Measurements from ENCODE around the gene SIRPG.
A peak's percentile ranks its signal among the peaks of the same experiment; 100 is the strongest.

The SIRPG gene

DNA sequence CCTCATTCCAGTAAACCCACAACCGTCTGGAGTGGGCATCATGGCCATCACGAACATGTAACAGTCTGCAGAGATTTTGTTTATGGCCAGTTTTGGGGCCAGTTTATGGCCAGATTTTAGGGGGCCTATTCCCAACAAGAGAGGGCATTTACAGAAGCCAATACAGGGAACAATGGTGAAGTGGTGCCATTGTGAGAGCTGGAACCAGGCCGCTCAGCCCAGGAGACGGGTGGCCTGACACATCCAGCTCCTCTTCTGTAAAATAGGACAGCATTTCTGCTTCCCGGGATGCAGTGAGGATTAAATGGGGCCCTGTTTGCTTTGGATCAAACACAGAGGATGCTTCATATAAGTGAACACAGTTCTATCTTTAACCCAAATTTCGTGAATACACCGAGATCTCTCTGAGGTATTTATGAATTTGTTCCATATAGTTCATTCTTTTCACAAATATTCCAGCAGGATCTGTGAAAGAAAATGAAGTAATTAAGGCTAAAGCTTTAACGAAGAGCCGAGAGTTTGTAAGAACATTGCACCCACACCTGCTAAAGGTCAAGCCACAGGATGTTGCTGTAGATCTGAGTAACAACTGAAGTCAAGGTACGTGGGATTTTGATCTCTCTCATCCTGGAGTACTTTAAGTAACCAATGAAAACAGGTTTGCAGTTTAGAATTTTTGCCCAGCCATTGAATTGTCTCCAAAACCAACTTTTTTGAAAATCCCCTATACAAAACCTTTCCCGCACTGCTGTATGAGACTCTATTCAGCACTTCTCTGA lies 14.5 kb upstream of the SIRPG start:
- no peak for FAIRE-seq
- TF ChIP-seq TAF1 (IDR thresholded peaks at IDR 0.05; ENCODE audit: borderline replicate concordance, low read depth, low read length) (no peak), POLR2A (IDR thresholded peaks at IDR 0.05; ENCODE audit: low read depth, low read length) (no peak), POLR2AphosphoS5 (IDR thresholded peaks at IDR 0.05; ENCODE audit: low read depth, low read length) (no peak)
- no peak for DNase-seq (ENCODE audit: insufficient read length)

DNA sequence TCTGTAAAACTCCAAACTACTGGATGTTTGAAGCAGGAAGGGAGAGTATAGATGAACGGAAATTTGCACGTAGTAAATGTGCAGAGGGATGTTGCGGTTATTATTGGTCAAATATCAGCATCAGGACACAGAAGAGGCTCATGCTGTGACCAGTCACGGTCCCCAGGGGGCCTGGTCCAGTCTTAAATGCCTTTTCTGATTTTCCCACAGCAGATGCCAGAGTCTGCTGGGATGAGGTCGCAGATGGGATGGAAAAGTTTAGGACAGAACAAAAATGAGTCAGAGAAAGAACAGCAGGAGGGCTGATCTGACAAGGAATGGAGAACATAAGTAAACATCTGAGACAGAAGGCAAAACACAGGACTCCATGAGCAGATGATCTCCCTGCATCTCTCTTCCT lies 11.7 kb upstream of the SIRPG start:
- no peak for DNase-seq (ENCODE audit: insufficient read length)
- TF ChIP-seq POLR2AphosphoS5 (IDR thresholded peaks at IDR 0.05; ENCODE audit: low read depth, low read length) (no peak), TAF1 (IDR thresholded peaks at IDR 0.05; ENCODE audit: borderline replicate concordance, low read depth, low read length) (no peak), POLR2A (IDR thresholded peaks at IDR 0.05; ENCODE audit: low read depth, low read length) (no peak)
- no peak for FAIRE-seq

DNA sequence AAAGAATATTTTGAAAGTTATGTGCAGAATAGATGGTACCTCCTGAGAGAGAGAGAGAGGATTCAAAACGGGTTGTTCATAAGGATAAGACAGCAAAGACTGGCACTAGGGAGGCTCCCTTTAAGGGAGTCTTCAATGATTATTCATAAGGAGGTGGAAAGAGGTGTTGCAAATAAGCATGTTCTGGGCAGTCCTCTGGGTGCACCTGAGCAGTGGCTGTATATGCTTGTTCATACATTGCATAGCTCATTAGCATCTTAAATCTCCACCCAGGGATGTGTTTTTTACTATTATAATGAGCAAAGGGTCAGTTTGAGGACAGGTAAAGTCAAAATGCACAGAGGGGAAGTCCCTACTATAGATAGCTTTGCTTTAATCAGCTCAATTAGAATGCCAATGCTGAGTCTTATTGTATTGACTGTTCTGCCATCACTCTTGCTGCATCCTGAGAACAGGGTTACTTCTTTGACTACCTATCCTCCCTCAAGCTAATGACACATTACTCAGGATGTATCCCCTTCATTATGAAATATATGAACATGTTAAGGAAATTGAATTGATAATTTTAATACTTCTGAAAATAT lies 10.0 kb upstream of the SIRPG start:
- no peak for FAIRE-seq
- TF ChIP-seq TAF1 (IDR thresholded peaks at IDR 0.05; ENCODE audit: borderline replicate concordance, low read depth, low read length) (no peak), POLR2A (IDR thresholded peaks at IDR 0.05; ENCODE audit: low read depth, low read length) (no peak), POLR2AphosphoS5 (IDR thresholded peaks at IDR 0.05; ENCODE audit: low read depth, low read length) (no peak)
- DNase-seq (ENCODE audit: insufficient read length), result no peak

- DNase-seq (ENCODE audit: insufficient read length) (no peak), FAIRE-seq (no peak)
- TF ChIP-seq POLR2AphosphoS5 (IDR thresholded peaks at IDR 0.05; ENCODE audit: low read depth, low read length), result no peak
- TF ChIP-seq TAF1 (IDR thresholded peaks at IDR 0.05; ENCODE audit: borderline replicate concordance, low read depth, low read length), result no peak
- TF ChIP-seq POLR2A (IDR thresholded peaks at IDR 0.05; ENCODE audit: low read depth, low read length), result no peak
These were observed 9.2 kb upstream of the SIRPG start for GRCh38 chr20:1666802-1667201.

DNA sequence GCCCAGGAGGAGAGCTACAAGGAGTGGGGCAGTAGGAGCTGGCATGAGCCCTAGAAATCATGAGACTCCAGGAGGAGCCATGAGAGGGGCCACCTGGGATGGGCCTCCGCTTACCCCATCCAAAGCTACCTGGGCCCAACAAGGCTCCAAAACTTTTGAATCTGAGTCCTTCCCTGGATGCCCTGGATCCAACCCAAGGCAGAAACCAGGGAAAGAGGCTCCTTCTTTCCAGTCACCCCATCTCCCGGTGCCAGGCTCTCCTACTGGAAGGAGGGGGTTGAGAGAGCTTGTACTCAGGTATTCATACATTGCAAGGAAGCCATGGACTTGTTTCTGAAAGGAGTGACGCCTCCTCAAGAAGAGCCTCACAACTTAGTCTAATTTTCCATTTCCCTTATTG lies 7.8 kb upstream of the SIRPG start:
- FAIRE-seq, result no peak

DNA sequence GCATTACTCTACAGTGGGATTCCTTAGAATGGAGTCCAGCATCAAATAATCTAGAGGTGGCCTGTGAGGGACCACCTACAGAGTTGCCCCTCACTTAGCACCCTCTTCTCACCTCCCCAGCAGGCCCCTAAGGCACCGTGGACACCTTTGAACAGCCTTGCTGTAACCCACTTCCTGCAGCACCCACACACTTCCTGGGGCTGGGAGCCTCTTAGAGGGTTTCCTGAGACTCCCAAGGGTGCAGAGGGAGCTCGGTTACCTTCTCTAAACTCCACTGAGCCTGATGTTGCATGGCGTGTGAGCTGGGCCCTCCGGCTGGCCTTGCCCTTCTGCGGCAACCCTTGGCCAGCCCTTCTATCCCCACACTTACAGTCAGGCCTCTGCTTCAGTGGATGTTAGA lies 7.3 kb upstream of the SIRPG start:
- peak; percentile 14 for DNase-seq (ENCODE audit: insufficient read length)
- TF ChIP-seq POLR2A (IDR thresholded peaks at IDR 0.05; ENCODE audit: low read depth, low read length) (no peak), TAF1 (IDR thresholded peaks at IDR 0.05; ENCODE audit: borderline replicate concordance, low read depth, low read length) (no peak), POLR2AphosphoS5 (IDR thresholded peaks at IDR 0.05; ENCODE audit: low read depth, low read length) (no peak)
- FAIRE-seq, result no peak

More for the DNA sequence above, 7.8 kb upstream of the SIRPG start:
- DNase-seq (ENCODE audit: insufficient read length), result no peak
- TF ChIP-seq POLR2A (IDR thresholded peaks at IDR 0.05; ENCODE audit: low read depth, low read length) (no peak), POLR2AphosphoS5 (IDR thresholded peaks at IDR 0.05; ENCODE audit: low read depth, low read length) (no peak), TAF1 (IDR thresholded peaks at IDR 0.05; ENCODE audit: borderline replicate concordance, low read depth, low read length) (no peak)

GRCh38 chr20:1663917-1664316 lies 6.3 kb upstream of the SIRPG start:
- TF ChIP-seq POLR2A (IDR thresholded peaks at IDR 0.05; ENCODE audit: low read depth, low read length), result no peak
- TF ChIP-seq TAF1 (IDR thresholded peaks at IDR 0.05; ENCODE audit: borderline replicate concordance, low read depth, low read length), result no peak
- TF ChIP-seq POLR2AphosphoS5 (IDR thresholded peaks at IDR 0.05; ENCODE audit: low read depth, low read length), result no peak
- no peak for DNase-seq (ENCODE audit: insufficient read length)
- FAIRE-seq, result no peak

- TF ChIP-seq TAF1 (IDR thresholded peaks at IDR 0.05; ENCODE audit: borderline replicate concordance, low read depth, low read length), result no peak
- no peak for TF ChIP-seq POLR2AphosphoS5 (IDR thresholded peaks at IDR 0.05; ENCODE audit: low read depth, low read length)
- no peak for TF ChIP-seq POLR2A (IDR thresholded peaks at IDR 0.05; ENCODE audit: low read depth, low read length)
- DNase-seq (ENCODE audit: insufficient read length) (no peak), FAIRE-seq (no peak)
These were observed 4.1 kb upstream of the SIRPG start for GRCh38 chr20:1661542-1662299.

- no peak for TF ChIP-seq POLR2AphosphoS5 (IDR thresholded peaks at IDR 0.05; ENCODE audit: low read depth, low read length)
- TF ChIP-seq TAF1 (IDR thresholded peaks at IDR 0.05; ENCODE audit: borderline replicate concordance, low read depth, low read length), result no peak
- no peak for TF ChIP-seq POLR2A (IDR thresholded peaks at IDR 0.05; ENCODE audit: low read depth, low read length)
- DNase-seq (ENCODE audit: insufficient read length) (no peak), FAIRE-seq (no peak)
These were observed 2.7 kb upstream of the SIRPG start for GRCh38 chr20:1660246-1660645.

DNA sequence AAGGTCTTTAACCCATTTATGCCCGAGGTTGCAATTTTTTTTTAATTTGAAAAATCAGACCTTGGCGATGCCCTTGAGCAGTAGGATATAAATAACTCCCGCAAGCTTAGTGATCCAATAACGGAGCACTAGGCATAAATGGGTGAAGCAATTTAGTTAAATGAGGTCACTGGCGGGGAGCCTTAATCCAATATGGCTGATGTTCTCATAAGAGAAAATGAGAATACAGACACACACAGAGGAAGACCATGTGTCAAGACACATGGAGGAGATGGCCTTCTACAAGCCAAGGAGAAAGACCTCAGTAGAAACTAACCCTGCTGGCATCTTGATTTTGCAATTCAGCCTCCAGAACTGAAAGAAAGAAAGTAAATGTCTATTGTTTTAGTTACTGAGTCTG lies 735 bp downstream of the SIRPG start:
- TF ChIP-seq TAF1 (IDR thresholded peaks at IDR 0.05; ENCODE audit: borderline replicate concordance, low read depth, low read length) (no peak), POLR2A (IDR thresholded peaks at IDR 0.05; ENCODE audit: low read depth, low read length) (no peak), POLR2AphosphoS5 (IDR thresholded peaks at IDR 0.05; ENCODE audit: low read depth, low read length) (no peak)
- FAIRE-seq (no peak), DNase-seq (ENCODE audit: insufficient read length) (no peak)

DNA sequence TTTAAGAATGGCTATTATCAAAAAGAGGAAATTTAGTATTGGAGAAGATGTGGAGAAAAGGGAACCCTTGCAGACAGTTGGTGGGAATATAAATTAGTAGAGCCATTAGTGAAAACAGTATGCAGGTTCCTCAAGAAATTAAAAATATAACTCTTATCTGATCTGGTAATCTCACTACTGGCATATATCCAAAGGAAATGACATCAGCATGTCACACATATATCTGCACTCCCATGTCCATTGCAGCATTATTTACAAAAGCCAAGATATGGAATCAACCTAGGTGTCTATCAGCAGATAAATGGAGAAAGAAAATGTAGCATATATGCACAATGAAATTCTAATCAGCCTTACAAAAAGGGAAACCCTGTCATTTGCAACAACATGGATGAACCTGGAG lies 2.6 kb downstream of the SIRPG start:
- FAIRE-seq (no peak), DNase-seq (ENCODE audit: insufficient read length) (no peak)
- no peak for TF ChIP-seq POLR2AphosphoS5 (IDR thresholded peaks at IDR 0.05; ENCODE audit: low read depth, low read length)
- no peak for TF ChIP-seq POLR2A (IDR thresholded peaks at IDR 0.05; ENCODE audit: low read depth, low read length)
- no peak for TF ChIP-seq TAF1 (IDR thresholded peaks at IDR 0.05; ENCODE audit: borderline replicate concordance, low read depth, low read length)

Measured in GM12892 (cell line).